GM06990 (cell line): ENCODE measurements around the gene VSX1.
A peak's percentile ranks its signal among the peaks of the same experiment; 100 is the strongest.

Source experiments
- DNase-seq: peaks from one replicate; pipeline ENCODE4 v3.0.0-alpha.2; 2011; ENCODE audit not compliant: insufficient read length; ENCODE audit errors: extremely low read depth
- H3K27me3 ChIP-seq: replicated peaks from 2 replicates; pipeline ENCODE4 v1.6.0; 2011; ENCODE audit warnings: low read length; ENCODE audit not compliant: control insufficient read depth, insufficient read depth
- H3K36me3 ChIP-seq: 2 replicates; pipeline ENCODE4 v1.5.1; 2011; ENCODE audit warnings: low read length; ENCODE audit not compliant: control insufficient read depth, insufficient read depth
- H3K4me3 ChIP-seq: replicated peaks from 2 replicates; pipeline ENCODE4 v1.5.1; 2011; ENCODE audit warnings: low read depth, mild to moderate bottlenecking, control low read depth, low read length
- CTCF ChIP-seq: IDR thresholded peaks from 2 replicates; pipeline ENCODE4 v1.5.1; 2011; ENCODE audit warnings: low read length, control low read depth, mild to moderate bottlenecking, inconsistent platforms; ENCODE audit not compliant: insufficient read depth, poor library complexity, severe bottlenecking

Gene VSX1

GRCh38 chr20:25085756-25086495, 4.0 kb upstream of the VSX1 start:
- no peak for DNase-seq
- H3K27me3 ChIP-seq = no peaks in the 10 kb centered on the region; the same call in 1 of the 2 replicates
- TF ChIP-seq CTCF = no peak
- no peak overlapping the region for H3K4me3 ChIP-seq
- no peaks in the 10 kb centered on the region for H3K36me3 ChIP-seq

GRCh38 chr20:25084626-25085187, 2.8 kb upstream of the VSX1 start:
- Histone ChIP-seq H3K4me3 (no peak overlapping the region), H3K36me3 (no peaks in the 10 kb centered on the region), H3K27me3 (no peaks in the 10 kb centered on the region; the same call in 1 of the 2 replicates)
- no peak for DNase-seq
- no peak for TF ChIP-seq CTCF

GRCh38 chr20:25083773-25084625, 2.1 kb upstream of the VSX1 start:
- H3K27me3 ChIP-seq = no peaks in the 10 kb centered on the region; the same call in 1 of the 2 replicates
- no peaks in the 10 kb centered on the region for H3K36me3 ChIP-seq
- TF ChIP-seq CTCF = peak; percentile 36
- no peak overlapping the region for H3K4me3 ChIP-seq
- DNase-seq = no peak

- Histone ChIP-seq H3K27me3 (peaks cover 1% of the 10 kb centered on the region; the same call in 1 of the 2 replicates), H3K4me3 (no peak overlapping the region), H3K36me3 (no peaks in the 10 kb centered on the region)
- no peak for DNase-seq
- no peak for TF ChIP-seq CTCF
Observed at GRCh38 chr20:25083141-25083772, 1.3 kb upstream of the VSX1 start.

- Histone ChIP-seq H3K4me3 (no peak overlapping the region), H3K27me3 (peaks cover 1% of the 10 kb centered on the region; the same call in 1 of the 2 replicates), H3K36me3 (no peaks in the 10 kb centered on the region)
- no peak for TF ChIP-seq CTCF
- no peak for DNase-seq
Observed at GRCh38 chr20:25082498-25082873, 545 bp upstream of the VSX1 start.
